Measurements from ENCODE around the gene DLX1. TPM values are rescaled to one million over a fixed set of nuclear protein-coding genes. Genes with fewer than 3 reads are reported as not detected.

DLX1 gene
- total RNA-seq, 1 donor = 1.8 TPM

GRCh38 chr2:172047566-172048507, 37.5 kb upstream of the DLX1 start:
- Histone ChIP-seq H3K27me3 (ENCODE audit: insufficient read depth, low read length) (no peaks in the 10 kb centered on the region), H3K9me3 (ENCODE audit: low read depth, low read length) (no peaks in the 10 kb centered on the region), H3K4me2 (ENCODE audit: insufficient read depth, low read length) (no peak overlapping the region), H3K4me1 (ENCODE audit: insufficient read depth, low read length) (peaks cover 12% of the 10 kb centered on the region), H3K36me3 (ENCODE audit: insufficient read depth, low read length) (no peaks in the 10 kb centered on the region), H3K79me2 (ENCODE audit: insufficient read depth, low read length) (no peaks in the 10 kb centered on the region), H4K20me1 (ENCODE audit: insufficient read depth, low read length) (no peaks in the 10 kb centered on the region), H3K4me3 (ENCODE audit: insufficient read depth, low read length) (no peak overlapping the region), H3K27ac (ENCODE audit: low read depth, low read length) (no peak overlapping the region), H2AFZ (ENCODE audit: low read length) (no peak overlapping the region)
- no peak for TF ChIP-seq CTCF (IDR thresholded peaks at IDR 0.05; ENCODE audit: extremely low read depth, low read depth, low read length)
- no peak for DNase-seq (ENCODE audit: insufficient read length, low spot score, missing footprints)

- no peak for TF ChIP-seq CTCF (IDR thresholded peaks at IDR 0.05; ENCODE audit: extremely low read depth, low read depth, low read length)
- Histone ChIP-seq H3K4me3 (ENCODE audit: insufficient read depth, low read length) (no peak overlapping the region), H3K79me2 (ENCODE audit: insufficient read depth, low read length) (no peaks in the 10 kb centered on the region), H3K4me2 (ENCODE audit: insufficient read depth, low read length) (no peak overlapping the region), H3K4me1 (ENCODE audit: insufficient read depth, low read length) (peaks cover 12% of the 10 kb centered on the region), H3K36me3 (ENCODE audit: insufficient read depth, low read length) (no peaks in the 10 kb centered on the region), H3K27ac (ENCODE audit: low read depth, low read length) (no peak overlapping the region), H2AFZ (ENCODE audit: low read length) (no peak overlapping the region), H3K27me3 (ENCODE audit: insufficient read depth, low read length) (no peaks in the 10 kb centered on the region), H3K9me3 (ENCODE audit: low read depth, low read length) (no peaks in the 10 kb centered on the region), H4K20me1 (ENCODE audit: insufficient read depth, low read length) (no peaks in the 10 kb centered on the region)
- no peak for DNase-seq (ENCODE audit: insufficient read length, low spot score, missing footprints)
Observed at GRCh38 chr2:172048508-172049503, 36.5 kb upstream of the DLX1 start.

- Histone ChIP-seq H3K9me3 (ENCODE audit: low read depth, low read length) (no peaks in the 10 kb centered on the region), H3K27me3 (ENCODE audit: insufficient read depth, low read length) (no peaks in the 10 kb centered on the region), H3K27ac (ENCODE audit: low read depth, low read length) (no peak overlapping the region), H3K79me2 (ENCODE audit: insufficient read depth, low read length) (no peaks in the 10 kb centered on the region), H3K36me3 (ENCODE audit: insufficient read depth, low read length) (no peaks in the 10 kb centered on the region), H3K4me2 (ENCODE audit: insufficient read depth, low read length) (no peak overlapping the region), H4K20me1 (ENCODE audit: insufficient read depth, low read length) (no peaks in the 10 kb centered on the region), H3K4me1 (ENCODE audit: insufficient read depth, low read length) (peaks cover 12% of the 10 kb centered on the region), H2AFZ (ENCODE audit: low read length) (no peak overlapping the region), H3K4me3 (ENCODE audit: insufficient read depth, low read length) (no peak overlapping the region)
- no peak for TF ChIP-seq CTCF (IDR thresholded peaks at IDR 0.05; ENCODE audit: extremely low read depth, low read depth, low read length)
- no peak for DNase-seq (ENCODE audit: insufficient read length, low spot score, missing footprints)
Observed at GRCh38 chr2:172049567-172050120, 35.7 kb upstream of the DLX1 start.

Measured in osteoblast (primary cell).